PC-9 (cell line): Measurements from ENCODE around the gene SLC7A6. TPM values are rescaled to one million over a fixed set of nuclear protein-coding genes. Genes with fewer than 3 reads are reported as not detected.

Source experiments
- BruUV-seq: library from RNA; stranded (reverse); fragments of 400-500 nt; replicated peaks from 2 replicates; lab custom pipeline; 2021; lab: Mats Ljungman, UMichigan
- CTCF ChIA-PET: fragments of 300-600 bp; sonication (Branson Sonifier 250); formaldehyde crosslinking; loops from one replicate; lab custom pipeline; 2022; ENCODE audit warnings: antibody characterized with exemption; lab: Charles Lee
- POLR2A ChIA-PET: fragments of 300-600 bp; sonication (Branson Sonifier 250); formaldehyde crosslinking; loops from one replicate; lab custom pipeline; 2022; ENCODE audit warnings: antibody characterized with exemption; ENCODE audit not compliant: unreplicated experiment; lab: Charles Lee
- DNase-seq, 2 experiments: peaks; one replicate each; pipeline versions ENCODE4 v3.0.0 to v3.0.0-alpha.2; 2015 to 2022; ENCODE audit warnings: mixed read lengths in 1 of 2
- H2AFZ ChIP-seq: fragments of 200-600 bp; sonication (generic); 2 replicates; pipeline ENCODE4 v1.8.1; 2017; ENCODE audit warnings: antibody characterized with exemption
- H3F3A ChIP-seq: fragments of 200-600 bp; sonication (generic); 2 replicates; pipeline ENCODE4 v1.8.1; 2017; ENCODE audit warnings: antibody characterized with exemption, mild to moderate bottlenecking, low read depth; ENCODE audit not compliant: insufficient read depth
- H3K27ac ChIP-seq: fragments of 200-600 bp; sonication (generic); 2 replicates; pipeline ENCODE4 v1.6.1; 2016; ENCODE audit warnings: mixed run types
- H3K27me3 ChIP-seq: fragments of 200-600 bp; sonication (generic); 2 replicates; pipeline ENCODE4 v1.6.1; 2016; ENCODE audit warnings: low read depth, mixed run types; ENCODE audit not compliant: insufficient read depth
- H3K36me3 ChIP-seq: fragments of 200-600 bp; sonication (generic); 2 replicates; pipeline ENCODE4 v1.6.1; 2016; ENCODE audit warnings: low read depth, mixed run types
- H3K4me1 ChIP-seq: fragments of 200-600 bp; sonication (generic); replicated peaks from 2 replicates; pipeline ENCODE4 v1.6.1; 2016; ENCODE audit warnings: mixed run types; ENCODE audit not compliant: insufficient read depth
- H3K4me2 ChIP-seq: fragments of 200-600 bp; sonication (generic); 2 replicates; pipeline ENCODE4 v1.6.1; 2017; ENCODE audit warnings: mixed run types
- H3K4me3 ChIP-seq: fragments of 200-600 bp; sonication (generic); 2 replicates; pipeline ENCODE4 v1.6.1; 2016; ENCODE audit warnings: mixed run types
- H3K79me2 ChIP-seq: fragments of 200-600 bp; sonication (generic); 2 replicates; pipeline ENCODE4 v1.6.1; 2017; ENCODE audit warnings: low read depth, mixed run types
- H3K9me2 ChIP-seq: fragments of 200-600 bp; sonication (generic); 2 replicates; pipeline ENCODE4 v1.8.1; 2017; ENCODE audit warnings: mild to moderate bottlenecking; ENCODE audit not compliant: insufficient read depth
- H3K9me3 ChIP-seq: fragments of 200-600 bp; sonication (generic); 2 replicates; pipeline ENCODE4 v1.8.1; 2016; ENCODE audit warnings: low read depth; ENCODE audit not compliant: insufficient read depth
- H4K20me1 ChIP-seq: fragments of 200-600 bp; sonication (generic); 2 replicates; pipeline ENCODE4 v1.8.1; 2017; ENCODE audit not compliant: insufficient read depth
- CTCF ChIP-seq: fragments of 200-600 bp; sonication (generic); conservative IDR thresholded peaks from 2 replicates; pipeline ENCODE4 v1.6.1; 2017; ENCODE audit warnings: mixed run types, antibody characterized with exemption, mild to moderate bottlenecking, moderate library complexity
- EZH2 ChIP-seq: fragments of 200-600 bp; sonication (generic); IDR thresholded peaks from 2 replicates; pipeline ENCODE4 v1.8.0; 2017; ENCODE audit warnings: antibody characterized with exemption, low read depth
- intact Hi-C: fragments of 100-400 bp; cut with micrococcal nuclease; formaldehyde crosslinking; loops from one replicate; pipeline ENCODE4 v1.10.0; 2022; ENCODE audit not compliant: unreplicated experiment
- total RNA-seq: library from RNA; stranded (reverse); gene quantifications from 2 replicates; pipeline ENCODE4 v1.2.3, GENCODE V29; 2021

Gene SLC7A6
- total RNA-seq, 1 experiment from 2014 or later, result 44.7 TPM

GRCh38 chr16:68259007-68259825 lies 5.1 kb upstream of the SLC7A6 start:
- POLR2A ChIA-PET, result interaction anchor here (0.6 kb wide), 1 partner anchor 22 kb away, joined by 7 read pairs; no protein-coding TSS in a partner anchor
- H3K27ac ChIP-seq, result no peak overlapping the region
- H3K79me2 ChIP-seq, result peaks cover 7% of the 10 kb centered on the region; the same call in 1 of the 2 replicates
- no peaks in the 10 kb centered on the region for H3K9me3 ChIP-seq
- H3K36me3 ChIP-seq, result no peaks in the 10 kb centered on the region
- no TSS peak for BruUV-seq
- intact Hi-C loops, result no loop called here
- H3K27me3 ChIP-seq, result no peaks in the 10 kb centered on the region
- H3K4me2 ChIP-seq, result no peak overlapping the region
- H3K4me3 ChIP-seq, result no peak overlapping the region
- H3F3A ChIP-seq, result peaks cover 43% of the 10 kb centered on the region
- DNase-seq, result no peak
- peaks cover 33% of the 10 kb centered on the region for H3K4me1 ChIP-seq
- H2AFZ ChIP-seq, result no peak overlapping the region
- no peaks in the 10 kb centered on the region for H4K20me1 ChIP-seq
- CTCF ChIA-PET, result no interaction called here
- no peak for TF ChIP-seq EZH2
- TF ChIP-seq CTCF, result no peak
- H3K9me2 ChIP-seq, result no peaks in the 10 kb centered on the region

- CTCF ChIA-PET, result interaction anchor here (0.5 to 1.1 kb wide), 6 partner anchors 45 to 996 kb away, joined by 5 to 11 read pairs (median 8); partner anchors contain the start of genes PRMT7 and SLC7A6OS
- peaks cover 15% of the 10 kb centered on the region; the same call in 1 of the 2 replicates for H4K20me1 ChIP-seq
- H3K9me2 ChIP-seq, result no peaks in the 10 kb centered on the region
- peaks cover 8% of the 10 kb centered on the region; the same call in 1 of the 2 replicates for H3K36me3 ChIP-seq
- intact Hi-C loops, result no loop called here
- H3K4me1 ChIP-seq, result peaks cover 37% of the 10 kb centered on the region
- peaks cover 35% of the 10 kb centered on the region for H3K79me2 ChIP-seq
- no peak for TF ChIP-seq CTCF
- no peak for TF ChIP-seq EZH2
- no peak for DNase-seq
- BruUV-seq, result no TSS peak
- H3K27me3 ChIP-seq, result no peaks in the 10 kb centered on the region
- peak overlapping the region; percentile 86 for H3K4me3 ChIP-seq
- no peaks in the 10 kb centered on the region for H3K9me3 ChIP-seq
- peak overlapping the region; percentile 89 for H3K27ac ChIP-seq
- H3F3A ChIP-seq, result peaks cover 42% of the 10 kb centered on the region
- POLR2A ChIA-PET, result interaction anchor here (1.9 kb wide), 1 partner anchor 27 kb away, joined by 6 read pairs; the partner anchor contains the start of gene ESRP2
- H3K4me2 ChIP-seq, result peak overlapping the region; percentile 93
- H2AFZ ChIP-seq, result peak overlapping the region; percentile 87
Measured at GRCh38 chr16:68263559-68264127, 683 bp upstream of the SLC7A6 start.
